A549 (cell line): ENCODE results near the gene ABCG4.

Experiments
- CHD4 ChIP-seq: fragments of 200-600 bp; sonication (generic); IDR thresholded peaks from 2 replicates; pipeline ENCODE4 v1.6.1; 2016; ENCODE audit warnings: antibody characterized with exemption, mild to moderate bottlenecking, borderline replicate concordance
- CTCF ChIP-seq: fragments of >200 bp; sonication (Bioruptor Twin); formaldehyde crosslinking; IDR thresholded peaks from 3 replicates; pipeline ENCODE4 v1.5.1; 2016
- EHMT2 ChIP-seq: fragments of 200-600 bp; sonication (generic); IDR thresholded peaks from 2 replicates; pipeline ENCODE4 v1.6.1; 2016; ENCODE audit warnings: antibody characterized with exemption, low read depth, mild to moderate bottlenecking, moderate library complexity
- JUN ChIP-seq, 2 experiments: fragments of >200 bp; sonication (Bioruptor Twin); formaldehyde crosslinking; IDR thresholded peaks; 2 replicates in 1 of 2; 3 replicates in 1 of 2; pipeline ENCODE4 v1.6.1; 2016 to 2017
- KDM1A ChIP-seq: fragments of 200-600 bp; sonication (generic); IDR thresholded peaks from 2 replicates; pipeline ENCODE4 v1.6.1; 2016; ENCODE audit warnings: low read depth, mild to moderate bottlenecking
- MAZ ChIP-seq: fragments of 150-350 bp; IDR thresholded peaks from 2 replicates; pipeline ENCODE4 v1.6.1; 2014; ENCODE audit warnings: antibody characterized with exemption, low read depth, low read length, borderline replicate concordance
- POLR2A ChIP-seq: IDR thresholded peaks from 2 replicates; pipeline ENCODE4 v1.6.1; 2012; ENCODE audit warnings: mild to moderate bottlenecking, low read length
- POLR2AphosphoS2 ChIP-seq: conservative IDR thresholded peaks from 2 replicates; pipeline ENCODE4 v1.6.1; 2012; ENCODE audit warnings: low read length, improper control_type of control experiment, inconsistent platforms
- RNF2 ChIP-seq: fragments of 200-600 bp; sonication (generic); IDR thresholded peaks from 2 replicates; pipeline ENCODE4 v1.6.1; 2016; ENCODE audit warnings: low read depth, mild to moderate bottlenecking, antibody characterized with exemption, moderate library complexity, borderline replicate concordance
- SREBF2 ChIP-seq: fragments of 450-650 bp; IDR thresholded peaks from 2 replicates; pipeline ENCODE4 v1.6.1; 2014; ENCODE audit warnings: mild to moderate bottlenecking, moderate library complexity

DNA sequence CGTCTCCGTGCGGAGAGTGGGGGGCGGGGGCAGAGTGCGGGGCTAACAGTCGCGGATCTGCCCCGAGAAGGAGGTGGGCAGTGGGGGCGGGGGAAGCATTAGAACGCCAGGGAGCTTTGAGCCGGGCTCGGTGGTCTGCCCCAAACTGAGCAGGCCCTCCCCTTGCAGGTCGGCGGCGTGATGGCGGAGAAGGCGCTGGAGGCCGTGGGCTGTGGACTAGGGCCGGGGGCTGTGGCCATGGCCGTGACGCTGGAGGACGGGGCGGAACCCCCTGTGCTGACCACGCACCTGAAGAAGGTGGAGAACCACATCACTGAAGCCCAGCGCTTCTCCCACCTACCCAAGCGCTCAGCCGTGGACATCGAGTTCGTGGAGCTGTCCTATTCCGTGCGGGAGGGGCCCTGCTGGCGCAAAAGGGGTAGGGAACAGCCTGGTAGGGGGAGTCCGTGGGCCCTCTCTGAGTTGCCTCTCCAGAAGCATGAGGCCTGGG, 979 bp downstream of the ABCG4 start:
- TF ChIP-seq CHD4 (no peak), EHMT2 (no peak), POLR2AphosphoS2 (no peak), CTCF (no peak), JUN (IDR thresholded peaks at IDR 0.05) (no peak), RNF2 (no peak), SREBF2 (no peak), KDM1A (no peak), MAZ (no peak), POLR2A (no peak)
